Measurements from ENCODE around the gene C3.

DNA sequence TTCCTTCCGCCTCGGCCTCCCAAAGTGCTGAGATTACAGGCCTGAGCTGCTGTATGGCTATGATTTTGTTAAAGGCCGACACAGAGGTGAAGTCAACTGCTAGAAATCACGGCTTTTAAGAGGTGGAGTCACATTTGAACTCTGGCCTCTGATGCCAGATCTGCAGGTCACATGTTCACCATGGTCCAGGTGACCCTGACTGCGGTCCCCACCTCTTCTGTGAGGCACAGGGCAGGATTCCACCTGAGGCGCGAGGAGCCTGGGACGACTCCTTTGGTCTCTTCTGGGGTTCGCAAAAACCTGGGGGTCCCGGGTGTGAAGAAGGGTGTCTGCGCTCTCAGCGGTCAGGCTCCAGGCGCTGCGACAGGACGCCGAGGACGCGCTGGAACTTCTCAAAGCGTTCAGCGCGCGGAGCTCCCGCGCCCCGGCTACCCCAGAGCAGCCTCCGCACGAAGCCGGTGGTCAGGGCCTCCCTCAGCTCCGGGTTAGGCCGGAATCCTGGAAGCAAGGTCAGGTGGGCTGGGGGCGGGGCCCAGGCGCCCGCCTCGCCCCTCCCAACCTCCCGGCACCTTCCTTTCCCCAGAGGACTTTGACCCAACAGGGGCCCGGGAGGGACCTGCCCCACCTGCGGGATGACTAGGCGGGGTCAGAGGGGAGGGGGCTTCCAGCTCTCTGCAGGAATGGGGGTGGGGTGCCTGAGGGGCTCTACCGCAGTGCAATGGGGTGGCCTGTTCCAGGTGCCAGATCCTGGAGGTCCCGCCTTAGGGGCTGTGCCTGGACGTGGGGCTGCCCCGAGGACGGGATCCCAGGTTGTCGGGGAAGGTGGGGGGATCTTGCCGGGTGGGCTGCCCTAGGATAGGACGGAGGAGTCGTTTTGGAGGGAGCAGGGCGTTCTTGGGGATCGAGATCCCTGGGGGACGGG is 32.1 kb upstream of the C3 start:
- TF ChIP-seq, protein P1, sequence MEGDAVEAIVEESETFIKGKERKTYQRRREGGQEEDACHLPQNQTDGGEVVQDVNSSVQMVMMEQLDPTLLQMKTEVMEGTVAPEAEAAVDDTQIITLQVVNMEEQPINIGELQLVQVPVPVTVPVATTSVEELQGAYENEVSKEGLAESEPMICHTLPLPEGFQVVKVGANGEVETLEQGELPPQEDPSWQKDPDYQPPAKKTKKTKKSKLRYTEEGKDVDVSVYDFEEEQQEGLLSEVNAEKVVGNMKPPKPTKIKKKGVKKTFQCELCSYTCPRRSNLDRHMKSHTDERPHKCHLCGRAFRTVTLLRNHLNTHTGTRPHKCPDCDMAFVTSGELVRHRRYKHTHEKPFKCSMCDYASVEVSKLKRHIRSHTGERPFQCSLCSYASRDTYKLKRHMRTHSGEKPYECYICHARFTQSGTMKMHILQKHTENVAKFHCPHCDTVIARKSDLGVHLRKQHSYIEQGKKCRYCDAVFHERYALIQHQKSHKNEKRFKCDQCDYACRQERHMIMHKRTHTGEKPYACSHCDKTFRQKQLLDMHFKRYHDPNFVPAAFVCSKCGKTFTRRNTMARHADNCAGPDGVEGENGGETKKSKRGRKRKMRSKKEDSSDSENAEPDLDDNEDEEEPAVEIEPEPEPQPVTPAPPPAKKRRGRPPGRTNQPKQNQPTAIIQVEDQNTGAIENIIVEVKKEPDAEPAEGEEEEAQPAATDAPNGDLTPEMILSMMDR (IDR thresholded peaks at IDR 0.05; ENCODE audit: low read depth, low read length) = no peak
- no peak for TF ChIP-seq EZH2phosphoT487 (IDR thresholded peaks at IDR 0.05; ENCODE audit: low read depth)
